Pons (tissue), 1 donor: ENCODE data around the gene SEPHS1.

ENCODE experiments used
- DNase-seq: peaks from one replicate; pipeline ENCODE4 v3.0.0-alpha.2; 2016; ENCODE audit warnings: low spot score

Gene SEPHS1

DNA sequence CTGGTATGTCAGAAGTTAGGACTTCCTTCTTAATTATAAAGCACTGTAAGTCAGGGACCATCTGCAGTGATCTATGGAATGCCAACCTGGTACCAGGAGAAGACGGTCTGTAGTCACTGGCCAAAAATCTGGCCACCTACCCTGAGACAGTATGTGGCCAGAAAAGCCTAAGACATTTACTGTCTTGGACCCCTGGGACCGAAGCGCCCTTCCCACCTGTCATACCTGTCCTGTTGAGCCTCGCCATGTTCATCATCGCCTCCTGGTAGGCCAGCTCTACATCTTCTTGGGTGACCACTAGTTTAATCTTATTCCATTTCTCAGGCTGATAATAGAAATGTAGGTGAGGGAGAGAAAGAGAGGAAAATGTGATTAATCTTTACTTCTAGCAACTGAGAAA, 20.0 kb downstream of the SEPHS1 start:
- no peak for DNase-seq

DNA sequence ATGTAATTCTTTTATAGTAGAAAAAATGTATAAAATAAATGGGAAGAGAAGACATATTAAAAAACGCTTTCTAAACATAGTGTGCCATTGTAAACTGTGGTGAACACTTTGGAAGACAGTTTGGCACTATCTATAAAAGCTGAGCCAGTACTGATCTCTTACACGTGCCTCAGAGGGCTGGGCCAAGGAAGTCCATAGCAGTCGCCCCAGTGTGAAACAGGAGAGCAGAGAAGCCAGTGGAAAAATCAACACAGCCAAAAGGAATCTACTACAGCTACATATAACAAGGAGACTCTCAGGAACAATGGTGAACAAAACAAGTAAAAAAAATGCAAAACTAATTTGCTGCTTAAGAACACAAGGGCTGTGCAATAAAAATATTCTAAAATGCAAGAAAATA, 20.6 kb downstream of the SEPHS1 start:
- no peak for DNase-seq

DNA sequence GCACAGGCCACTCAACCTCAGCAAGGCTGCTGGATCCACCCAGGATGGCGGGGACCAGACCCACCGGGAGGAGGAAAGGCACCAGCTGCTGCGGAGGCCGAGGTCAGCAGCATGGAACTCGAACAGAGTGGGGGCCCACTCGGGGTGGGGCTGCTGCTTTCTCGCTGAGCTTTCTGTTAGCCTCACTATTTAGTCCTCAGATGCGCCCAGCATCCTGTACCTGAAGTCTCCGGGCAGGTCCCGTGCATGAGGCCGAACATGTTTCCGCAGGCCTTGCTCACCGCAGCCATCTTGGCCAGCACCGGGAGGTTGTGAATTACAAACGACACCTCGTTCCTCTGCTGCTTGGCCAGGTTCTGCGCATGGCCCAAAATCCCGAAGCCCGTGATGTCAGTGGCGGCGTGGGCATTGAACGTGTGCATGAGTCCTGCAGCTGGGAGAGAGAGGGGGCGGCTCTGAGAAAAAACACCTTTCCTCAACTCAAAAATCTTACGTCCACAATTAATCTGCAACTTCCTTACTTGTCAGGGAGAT, 25.4 kb downstream of the SEPHS1 start:
- DNase-seq, result no peak

GRCh38 chr10:13321576-13321975, 26.5 kb downstream of the SEPHS1 start:
- DNase-seq, result no peak

DNA sequence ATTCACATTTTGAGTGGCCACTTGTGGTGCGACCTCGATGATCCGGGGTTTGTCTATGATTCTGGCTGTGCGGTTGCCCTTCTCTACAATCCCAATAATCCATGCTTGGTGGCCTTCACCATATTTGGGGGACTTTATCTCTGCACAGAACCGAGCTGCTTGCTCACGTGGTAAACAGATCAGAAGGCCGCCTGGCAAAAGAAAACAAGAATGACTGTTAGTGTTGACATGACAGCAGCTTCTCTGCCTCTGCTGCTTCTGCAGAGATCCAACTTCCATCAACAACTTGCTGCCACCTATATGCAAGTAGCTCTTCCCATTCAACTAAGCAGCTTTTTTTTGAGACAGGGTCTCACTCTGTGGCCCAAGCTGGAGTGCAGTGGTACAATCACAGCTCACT, 28.9 kb downstream of the SEPHS1 start:
- no peak for DNase-seq

- DNase-seq, result no peak
Measured at GRCh38 chr10:13317474-13317873, 30.6 kb downstream of the SEPHS1 start.

GRCh38 chr10:13316635-13317311, 31.3 kb downstream of the SEPHS1 start:
- no peak for DNase-seq

DNA sequence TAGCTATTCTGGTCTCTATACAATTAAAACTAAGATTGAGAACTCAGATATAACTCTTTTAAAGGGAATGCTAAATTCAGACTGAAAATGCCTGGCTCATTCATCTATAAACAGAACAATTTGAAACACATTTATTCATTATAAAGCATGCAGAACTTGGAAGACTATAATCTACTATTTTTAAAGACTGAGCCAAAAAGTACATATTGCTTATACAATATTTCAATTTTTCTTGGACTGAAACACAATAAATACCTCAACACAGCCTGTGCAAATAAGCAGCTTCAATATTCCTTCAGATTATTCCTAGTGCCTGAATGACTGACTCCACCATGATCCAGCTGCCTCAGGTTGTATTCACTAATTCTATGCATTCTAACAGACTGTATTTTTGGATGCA, 32.7 kb downstream of the SEPHS1 start:
- no peak for DNase-seq

DNA sequence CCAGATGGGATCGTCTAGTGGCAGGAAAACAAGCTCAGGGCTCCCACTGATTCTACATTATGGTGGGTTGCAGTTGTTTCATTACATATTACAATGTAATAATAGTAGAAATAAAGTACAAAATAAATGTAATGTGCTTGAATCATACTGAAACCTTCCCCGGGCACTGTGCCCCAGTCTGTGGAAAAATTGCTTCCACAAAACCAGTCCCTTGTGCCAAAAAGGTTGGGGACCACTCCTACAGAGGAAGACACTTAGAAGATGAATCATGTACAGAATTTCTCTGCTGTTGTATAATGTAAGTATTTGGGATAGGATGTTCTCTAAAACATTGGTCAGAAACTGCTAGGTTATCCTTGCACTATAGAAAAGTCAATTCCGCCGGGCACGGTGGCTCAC, 36.9 kb downstream of the SEPHS1 start:
- no peak for DNase-seq

DNA sequence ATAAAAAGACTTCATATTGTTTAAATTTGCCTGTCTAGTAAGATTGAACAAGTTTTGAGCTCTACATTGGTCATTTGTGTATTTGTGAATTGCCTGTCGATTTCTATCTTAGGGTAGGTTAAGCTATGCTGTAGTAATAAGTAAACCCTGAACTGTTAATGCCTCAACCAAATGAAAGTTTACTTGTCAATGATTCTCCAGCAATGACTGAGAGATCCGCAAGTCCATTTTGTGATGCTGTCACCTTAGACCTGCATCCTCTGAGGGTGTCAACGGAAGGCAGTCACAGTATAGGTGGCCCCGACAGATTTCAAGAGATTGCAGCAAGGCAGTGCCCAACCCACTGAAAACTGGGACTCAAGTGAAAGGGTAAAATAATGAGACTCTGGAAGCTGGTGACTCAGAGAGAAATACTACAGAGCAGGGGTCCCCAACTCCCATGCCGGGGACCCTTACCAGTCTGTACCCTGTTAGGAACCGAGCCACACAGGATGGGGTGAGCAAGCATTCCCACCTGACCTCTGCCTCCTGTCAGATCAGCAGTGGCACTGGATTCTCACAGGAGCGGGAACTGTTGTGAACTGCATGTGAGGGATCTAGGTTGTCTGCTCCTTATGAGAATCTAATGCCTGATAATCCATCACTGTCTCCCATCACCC, 37.4 kb downstream of the SEPHS1 start:
- no peak for DNase-seq

- no peak for DNase-seq
Measured at GRCh38 chr10:13309792-13310191, 38.3 kb downstream of the SEPHS1 start.

DNA sequence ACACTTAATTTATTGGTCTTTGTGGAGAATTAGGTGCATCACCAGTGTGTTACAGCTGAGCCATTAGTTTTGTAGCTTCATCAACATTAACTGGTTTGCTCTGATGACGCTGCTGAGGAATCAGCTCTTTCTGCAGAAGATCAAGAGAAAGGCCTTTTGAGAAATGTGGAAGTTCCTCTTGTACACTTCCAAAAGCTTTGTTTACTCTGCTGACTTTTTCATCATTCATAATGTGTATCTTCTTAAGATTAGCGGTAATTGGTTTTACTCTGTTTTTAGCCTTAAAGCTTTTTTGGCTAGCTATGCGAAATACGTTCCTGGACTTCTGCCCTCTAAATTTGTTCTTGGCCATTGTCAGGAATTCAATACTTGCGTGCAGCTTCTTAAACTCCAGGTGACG, 40.0 kb downstream of the SEPHS1 start:
- no peak for DNase-seq

- no peak for DNase-seq
Measured at GRCh38 chr10:13306103-13306502, 42.0 kb downstream of the SEPHS1 start.

GRCh38 chr10:13302821-13303555, 45.1 kb downstream of the SEPHS1 start:
- DNase-seq, result no peak

GRCh38 chr10:13299437-13300287, 48.4 kb downstream of the SEPHS1 start, which contains the start of gene PHYH:
Gene PHYH, minus strand, starts transcription at chr10:13300064. Its CDS starts 22 bp downstream, at chr10:13300042.
- peak; percentile 90 for DNase-seq

DNA sequence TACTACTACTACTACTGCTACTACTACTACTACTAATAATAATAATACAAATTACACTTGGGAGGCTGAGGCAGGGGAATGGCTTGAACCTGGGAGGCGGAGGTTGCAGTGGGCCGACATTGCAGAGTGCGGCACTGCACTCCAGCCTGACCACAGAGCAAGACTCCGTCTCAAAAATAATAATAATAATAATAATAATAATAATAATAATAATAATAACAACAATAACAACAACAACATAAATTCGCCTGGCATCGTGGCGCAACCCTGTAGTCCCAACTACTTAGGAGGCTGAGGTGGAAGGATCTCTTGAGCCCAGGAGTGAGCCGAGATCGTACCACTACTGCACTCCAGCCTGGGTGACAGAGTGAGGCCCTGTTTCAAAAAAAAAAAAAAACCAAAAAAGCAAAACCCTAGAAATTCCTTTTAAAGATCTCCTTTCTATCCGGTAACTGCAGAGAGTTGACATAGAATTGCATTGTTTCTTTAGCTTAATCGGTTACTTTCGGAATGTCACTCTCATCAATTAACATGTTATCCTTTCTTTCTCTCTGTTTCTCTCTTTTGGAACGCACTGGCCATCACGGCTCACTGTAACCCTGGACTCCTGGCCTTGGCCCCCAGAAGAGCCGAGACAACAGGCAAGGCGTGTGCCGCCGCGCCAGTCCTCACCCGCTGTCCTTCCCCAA, 49.2 kb downstream of the SEPHS1 start:
- DNase-seq, result no peak

- DNase-seq, result no peak
Measured at GRCh38 chr10:13296476-13296875, 51.6 kb downstream of the SEPHS1 start.

DNA sequence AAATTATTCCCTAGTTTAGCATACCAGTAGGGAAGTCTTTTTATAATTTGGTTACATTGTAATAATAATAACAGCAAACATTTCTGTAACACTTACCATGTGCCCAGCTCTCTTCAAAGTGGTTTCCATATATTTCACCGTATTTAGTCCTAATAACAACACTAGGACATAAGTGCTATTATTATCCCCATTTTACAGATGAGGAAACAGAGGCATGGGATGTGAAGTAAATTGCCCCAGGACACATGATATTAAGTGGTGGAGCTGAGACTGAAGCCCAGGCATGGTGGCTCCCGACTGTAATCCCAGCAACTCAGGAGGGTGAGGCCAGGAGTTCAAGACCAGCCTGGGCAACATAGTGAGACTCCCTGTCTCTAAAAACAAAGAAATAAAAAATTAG, 53.3 kb downstream of the SEPHS1 start:
- no peak for DNase-seq

DNA sequence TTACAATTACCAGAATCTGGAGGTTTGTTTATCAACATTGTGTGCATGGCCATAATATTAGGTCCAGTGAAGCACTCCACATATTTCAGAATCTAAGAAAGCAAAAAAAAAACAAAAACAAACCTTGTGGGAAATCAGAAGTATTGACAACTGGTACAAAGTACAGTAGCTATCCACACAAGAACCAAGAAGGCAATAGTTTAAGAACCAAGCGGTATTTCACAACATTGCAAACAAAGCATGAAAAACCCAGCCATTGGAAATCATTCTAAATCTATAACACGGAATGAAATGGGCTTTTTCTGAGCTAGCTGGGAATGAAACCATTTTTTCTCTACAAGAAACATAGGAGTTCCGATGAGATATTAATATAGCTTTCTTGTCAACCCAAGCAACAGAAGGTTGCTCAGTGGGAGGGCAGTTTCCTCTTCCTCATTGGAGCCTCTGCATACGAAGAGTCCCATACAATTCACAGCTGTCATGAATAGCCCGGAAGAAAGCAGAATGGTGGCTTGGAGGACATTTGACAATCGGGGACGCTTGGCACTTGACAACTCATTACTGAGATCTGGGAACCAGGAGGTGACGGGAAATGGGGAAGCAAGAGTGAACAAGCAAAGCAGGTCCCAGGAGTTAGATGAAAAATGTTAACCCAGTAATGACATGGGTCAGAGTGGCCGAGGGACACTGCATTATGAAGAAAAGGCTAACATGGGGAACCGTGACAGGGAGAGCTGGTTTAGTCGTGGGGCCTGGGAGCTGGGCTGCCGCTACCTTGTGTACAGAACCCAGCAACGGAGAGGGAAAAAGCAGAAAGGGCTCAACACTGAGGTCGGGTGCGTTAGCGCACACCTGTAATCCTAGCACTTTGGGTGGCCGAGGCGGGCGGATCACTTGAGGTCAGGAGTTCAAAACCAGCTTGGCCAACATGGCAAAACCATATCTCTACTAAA, 56.0 kb downstream of the SEPHS1 start:
- DNase-seq, result no peak

DNA sequence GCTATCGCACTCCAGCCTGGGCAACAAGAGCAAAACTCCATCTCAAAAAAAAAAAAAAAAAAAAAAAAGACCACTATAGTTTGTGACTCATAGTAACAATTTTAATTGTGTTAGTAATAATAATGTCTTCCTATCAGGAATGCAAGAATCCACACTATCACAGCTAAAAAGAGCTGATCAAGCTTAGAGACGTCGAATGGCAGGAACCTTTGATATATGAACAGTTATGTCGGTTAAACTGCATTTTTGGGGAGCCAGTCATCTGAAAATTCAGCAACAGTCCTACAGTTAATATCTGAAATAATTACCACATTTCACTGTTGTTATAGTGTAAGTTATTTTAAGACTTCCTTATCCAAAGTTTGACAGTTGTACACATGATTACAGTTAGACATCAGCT, 57.0 kb downstream of the SEPHS1 start:
- DNase-seq, result no peak
